ENCODE data around the gene MBOAT7.
"Not testable (repeated sequence)": the region's sequence is repeated elsewhere in the genome, so short reads cannot be mapped to it uniquely, and the experiment has no call there.

- TF ChIP-seq, protein P1, sequence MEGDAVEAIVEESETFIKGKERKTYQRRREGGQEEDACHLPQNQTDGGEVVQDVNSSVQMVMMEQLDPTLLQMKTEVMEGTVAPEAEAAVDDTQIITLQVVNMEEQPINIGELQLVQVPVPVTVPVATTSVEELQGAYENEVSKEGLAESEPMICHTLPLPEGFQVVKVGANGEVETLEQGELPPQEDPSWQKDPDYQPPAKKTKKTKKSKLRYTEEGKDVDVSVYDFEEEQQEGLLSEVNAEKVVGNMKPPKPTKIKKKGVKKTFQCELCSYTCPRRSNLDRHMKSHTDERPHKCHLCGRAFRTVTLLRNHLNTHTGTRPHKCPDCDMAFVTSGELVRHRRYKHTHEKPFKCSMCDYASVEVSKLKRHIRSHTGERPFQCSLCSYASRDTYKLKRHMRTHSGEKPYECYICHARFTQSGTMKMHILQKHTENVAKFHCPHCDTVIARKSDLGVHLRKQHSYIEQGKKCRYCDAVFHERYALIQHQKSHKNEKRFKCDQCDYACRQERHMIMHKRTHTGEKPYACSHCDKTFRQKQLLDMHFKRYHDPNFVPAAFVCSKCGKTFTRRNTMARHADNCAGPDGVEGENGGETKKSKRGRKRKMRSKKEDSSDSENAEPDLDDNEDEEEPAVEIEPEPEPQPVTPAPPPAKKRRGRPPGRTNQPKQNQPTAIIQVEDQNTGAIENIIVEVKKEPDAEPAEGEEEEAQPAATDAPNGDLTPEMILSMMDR (conservative IDR thresholded peaks at IDR 0.05; ENCODE audit: low read length): not testable (repeated sequence)
- not testable (repeated sequence) for TF ChIP-seq EZH2phosphoT487 (IDR thresholded peaks at IDR 0.05; ENCODE audit: borderline replicate concordance, low read depth, low read length)
These were observed 25.4 kb upstream of the MBOAT7 start for GRCh38 chr19:54214734-54215133.
